GM10847 (cell line): ENCODE results near the gene CFAP61.

Experiments used
- POLR2A ChIP-seq: IDR thresholded peaks from 2 replicates; pipeline ENCODE4 v1.6.1; 2011; ENCODE audit not compliant: insufficient read length; ENCODE audit errors: extremely low read depth

The CFAP61 gene

DNA sequence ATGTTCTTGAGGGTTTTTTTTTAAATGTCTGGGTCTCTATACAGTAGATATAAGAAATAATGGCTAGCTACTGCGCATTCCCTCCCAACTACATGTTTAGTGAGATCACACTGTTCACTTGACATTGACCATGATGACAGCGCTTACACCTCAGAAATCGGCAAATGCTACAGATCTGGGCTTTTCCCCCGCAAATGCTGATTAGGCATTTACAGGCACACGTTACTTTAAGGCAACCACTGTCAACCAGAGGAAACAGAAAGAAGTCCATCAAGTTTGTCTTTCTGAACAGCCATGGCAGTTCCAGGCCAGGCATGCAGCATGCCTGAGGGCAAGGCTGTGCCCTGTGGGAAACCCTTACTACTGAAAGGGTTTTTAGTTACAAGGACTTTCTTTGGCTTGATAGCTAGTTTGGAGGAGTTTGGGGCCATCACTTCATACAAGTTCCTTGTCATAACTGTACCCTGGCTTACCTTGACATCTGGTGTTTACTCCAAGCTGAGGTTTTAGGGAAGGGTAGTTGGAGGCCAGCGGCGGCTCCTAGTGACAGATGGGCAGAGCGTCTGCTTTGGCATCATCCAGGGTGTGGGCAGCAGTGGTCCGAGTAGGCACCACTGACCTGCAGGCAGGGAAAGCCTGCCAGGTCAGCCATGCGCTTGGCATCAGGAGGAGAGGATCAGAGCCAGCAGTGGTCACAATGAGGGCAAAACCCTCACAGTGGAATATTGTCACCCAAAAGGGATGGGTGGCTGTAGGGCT is 43.0 kb downstream of the CFAP61 start:
- TF ChIP-seq POLR2A: no peak

DNA sequence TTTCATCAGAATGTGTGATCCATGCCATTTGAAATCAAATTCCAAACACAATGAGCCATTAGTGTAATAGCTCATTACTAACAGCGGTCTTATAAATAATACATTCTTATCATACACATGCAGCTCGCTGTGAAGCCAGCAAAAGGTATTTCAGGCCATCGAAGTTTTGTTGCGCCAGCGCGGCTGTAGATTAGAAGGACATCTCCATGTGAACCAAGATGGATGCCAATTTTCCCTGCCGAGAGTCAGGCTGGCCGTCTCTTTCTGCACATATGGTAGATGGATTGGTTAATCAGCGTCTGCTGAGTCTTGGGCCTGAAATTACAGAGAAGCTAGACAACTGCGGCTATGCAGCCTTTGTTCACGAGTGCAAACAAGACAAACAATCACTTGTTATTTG is 44.1 kb downstream of the CFAP61 start:
- TF ChIP-seq POLR2A: no peak

DNA sequence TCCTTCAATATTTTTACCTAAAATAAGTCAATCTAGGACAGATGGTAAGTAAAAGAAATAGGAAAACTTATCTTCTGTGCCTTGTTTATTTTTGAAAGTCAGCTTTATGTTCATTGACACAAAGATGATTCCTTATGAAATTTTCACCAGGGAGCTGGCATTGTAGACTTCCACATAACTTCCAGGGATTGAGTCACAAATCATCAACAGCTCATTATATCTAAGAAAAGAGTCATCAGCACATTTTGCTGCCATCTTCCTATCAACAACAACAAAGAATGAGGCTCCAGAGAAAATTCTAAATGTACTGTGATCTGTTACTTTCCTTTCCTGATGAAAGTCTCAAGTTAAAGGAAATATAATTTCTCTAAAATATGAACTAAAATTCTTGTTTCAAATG is 48.5 kb downstream of the CFAP61 start:
- no peak for TF ChIP-seq POLR2A

DNA sequence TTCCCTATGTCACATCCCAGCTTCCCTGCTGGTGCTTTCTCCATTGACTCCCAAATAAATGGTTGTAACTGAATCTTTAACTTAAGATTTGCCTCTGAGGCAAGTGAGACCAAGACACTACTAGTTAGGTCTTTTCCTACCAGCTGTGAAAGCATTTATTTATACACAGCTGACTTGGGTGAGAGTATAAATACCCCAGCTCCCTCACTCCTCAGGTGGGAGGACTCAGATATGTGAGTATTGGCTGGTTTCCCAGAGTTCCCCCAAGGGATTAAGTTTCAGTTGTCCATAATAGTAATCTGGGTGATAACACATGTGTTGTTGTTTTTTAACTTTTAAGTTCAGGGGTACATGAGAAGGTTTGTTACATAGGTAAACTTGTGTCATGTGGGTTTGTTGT is 49.8 kb downstream of the CFAP61 start:
- TF ChIP-seq POLR2A: no peak

DNA sequence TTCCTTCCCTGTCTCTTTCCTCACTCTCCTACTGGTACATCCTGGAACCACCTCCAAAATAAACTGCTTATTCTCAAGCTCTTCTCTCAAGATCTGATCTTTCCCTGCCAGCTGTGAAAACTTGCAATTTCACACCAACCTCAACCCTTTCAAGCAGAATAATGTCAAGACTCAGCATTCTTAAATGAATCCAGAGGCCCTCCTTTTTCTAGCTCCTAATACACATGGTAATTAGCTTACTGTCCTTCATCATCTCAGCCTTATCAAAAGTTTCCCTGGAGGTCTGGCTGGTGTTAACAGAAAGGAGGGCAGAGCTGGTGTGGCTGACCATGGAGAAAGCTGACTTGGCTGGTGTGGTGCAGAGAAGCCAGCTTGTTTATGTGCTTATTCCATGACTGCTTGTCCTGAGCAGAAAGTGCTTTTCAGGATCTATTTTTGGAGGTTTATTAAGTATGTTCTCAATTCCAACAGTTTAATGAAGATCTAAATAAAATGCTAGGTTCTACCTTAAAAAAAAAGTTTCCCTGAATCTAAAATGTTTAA is 50.5 kb downstream of the CFAP61 start:
- TF ChIP-seq POLR2A: no peak

DNA sequence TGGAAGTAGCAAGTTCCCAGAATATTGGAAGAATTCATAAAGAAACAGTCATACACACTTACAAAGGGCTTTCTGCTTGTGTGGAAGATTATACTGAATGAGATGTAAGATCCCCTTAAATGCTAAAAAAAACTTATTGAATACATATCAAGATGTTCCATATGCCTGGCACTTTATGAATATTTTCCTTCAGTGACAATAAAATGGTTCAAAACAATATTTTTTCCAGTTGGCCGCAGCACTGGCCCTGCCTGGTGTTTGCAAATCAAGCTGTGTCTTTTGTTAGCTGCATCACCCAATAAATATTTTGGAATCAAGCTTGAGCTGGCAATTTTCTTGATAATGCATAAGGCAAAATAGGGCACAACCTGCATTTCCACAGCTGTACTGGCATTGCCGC is 51.2 kb downstream of the CFAP61 start:
- TF ChIP-seq POLR2A: no peak

DNA sequence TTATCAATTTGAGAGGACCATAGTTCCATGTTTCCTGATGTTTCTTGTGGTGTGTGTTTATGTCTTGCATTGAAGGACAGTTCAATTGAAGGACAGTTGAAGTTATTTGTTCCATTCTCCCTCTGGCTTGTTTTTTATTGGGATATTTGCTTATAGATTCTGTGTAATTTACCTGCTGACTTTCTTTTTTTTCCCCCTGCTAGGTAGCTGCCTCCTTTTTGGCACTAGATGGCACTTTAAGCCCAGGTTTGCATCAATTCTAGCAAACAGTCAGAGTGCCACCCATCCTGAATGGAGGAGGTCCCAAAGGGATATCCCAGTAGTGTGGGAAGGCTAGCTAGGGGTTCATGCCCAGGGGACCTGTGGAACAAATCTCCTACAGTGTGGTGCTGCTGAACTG is 78.1 kb downstream of the CFAP61 start:
- TF ChIP-seq POLR2A: no peak

DNA sequence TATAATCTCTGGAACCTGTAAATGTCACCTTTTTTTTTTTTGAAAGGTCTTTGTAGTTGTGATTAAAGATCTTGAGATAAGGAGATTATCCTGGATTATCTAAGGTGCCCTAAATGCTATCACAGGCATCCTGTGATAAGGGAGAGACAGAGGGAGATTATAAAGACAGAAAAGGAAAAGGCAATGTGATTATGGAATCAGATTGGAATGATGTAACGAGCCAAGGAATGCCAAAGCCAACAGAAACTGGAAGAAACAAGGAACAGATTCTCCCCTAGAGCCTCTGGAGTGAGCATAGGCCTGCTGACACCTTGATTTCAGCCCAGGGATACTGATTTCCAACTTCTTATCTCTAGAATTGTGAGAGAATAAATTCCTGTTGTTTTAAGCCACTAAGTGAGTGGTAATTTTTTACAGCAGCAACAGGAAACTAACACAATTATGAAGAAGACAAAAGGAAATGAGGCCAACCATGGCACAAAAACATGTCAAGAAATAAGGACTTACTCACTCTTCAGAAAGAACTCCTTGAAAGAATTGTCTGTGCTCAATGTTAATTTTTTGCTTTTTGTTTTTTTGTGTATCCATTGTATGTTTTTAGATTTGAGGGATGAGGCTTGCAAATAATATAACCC is 82.7 kb downstream of the CFAP61 start:
- TF ChIP-seq POLR2A: no peak

DNA sequence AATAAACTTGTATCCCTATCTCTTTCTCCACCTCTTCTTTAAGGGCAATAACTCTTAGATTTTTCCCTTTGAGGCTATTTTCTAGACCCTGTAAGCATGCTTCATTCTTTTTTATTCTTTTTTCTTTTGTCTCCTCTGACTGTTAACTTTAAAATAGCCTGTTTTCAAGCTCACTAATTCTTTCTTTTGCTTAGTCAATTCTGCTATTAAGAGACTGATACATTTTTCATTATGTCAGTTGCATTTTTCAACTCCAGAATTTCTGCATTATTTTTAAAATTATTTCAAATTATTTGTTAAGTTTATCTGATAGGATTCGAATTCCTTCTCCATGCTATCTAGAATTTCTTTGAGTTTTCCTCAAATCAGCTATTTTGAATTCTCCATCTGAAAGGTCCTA is 84.0 kb downstream of the CFAP61 start:
- TF ChIP-seq POLR2A: no peak

DNA sequence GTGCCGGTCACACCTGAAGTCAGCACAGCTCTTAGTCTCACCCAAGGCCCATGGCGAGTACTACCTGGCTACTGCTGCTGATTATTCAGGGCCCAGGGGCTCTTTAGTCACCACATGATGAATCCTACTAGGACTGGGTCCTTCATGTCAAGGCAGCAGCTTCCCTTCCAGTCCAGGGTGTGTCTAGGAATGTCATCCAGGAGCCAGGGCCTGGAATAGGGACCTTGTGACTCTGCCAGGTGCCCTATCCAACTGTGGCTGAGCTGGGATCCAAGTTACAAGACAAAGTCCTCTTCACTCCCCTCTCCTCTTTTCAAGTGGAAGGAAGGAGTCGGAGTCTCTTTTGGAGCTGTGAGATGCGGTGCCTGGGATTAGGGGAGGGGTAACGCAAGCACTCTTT is 85.5 kb downstream of the CFAP61 start:
- TF ChIP-seq POLR2A: no peak

DNA sequence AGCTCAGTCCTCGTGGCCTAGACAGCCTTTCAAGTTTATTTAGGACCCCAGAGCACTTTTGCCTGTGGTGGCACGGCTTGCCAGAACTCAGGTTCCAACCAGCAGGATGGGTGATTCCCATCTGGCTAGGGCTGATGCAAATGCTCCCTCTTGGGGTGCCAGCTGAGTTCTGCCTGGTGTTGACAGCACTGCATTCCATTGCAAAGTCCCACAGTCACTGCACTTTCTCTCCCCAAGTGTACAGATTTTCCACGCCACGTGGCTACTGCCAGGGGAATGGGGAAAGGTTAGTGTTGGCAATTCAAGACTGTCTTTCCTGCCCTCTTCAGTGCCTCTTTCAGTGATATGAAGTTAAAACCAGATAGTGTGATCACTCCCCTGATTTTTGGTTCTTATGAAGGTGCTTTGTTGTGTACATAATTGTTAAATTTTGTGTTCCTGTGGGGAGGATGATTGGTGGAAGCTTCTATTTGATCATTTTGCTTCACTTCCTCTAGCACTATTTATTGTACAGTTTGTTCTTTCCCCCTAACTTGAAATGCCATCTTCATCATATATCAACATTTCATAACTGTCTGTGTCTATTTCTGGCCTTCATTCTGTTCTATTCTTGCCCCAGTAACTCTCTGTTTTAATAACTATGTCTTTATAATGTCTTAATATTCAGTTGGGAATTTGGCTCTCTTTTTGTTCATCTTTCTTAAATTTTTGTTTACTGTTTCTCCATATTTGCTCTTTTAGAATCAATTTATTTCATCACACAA is 86.2 kb downstream of the CFAP61 start:
- no peak for TF ChIP-seq POLR2A

DNA sequence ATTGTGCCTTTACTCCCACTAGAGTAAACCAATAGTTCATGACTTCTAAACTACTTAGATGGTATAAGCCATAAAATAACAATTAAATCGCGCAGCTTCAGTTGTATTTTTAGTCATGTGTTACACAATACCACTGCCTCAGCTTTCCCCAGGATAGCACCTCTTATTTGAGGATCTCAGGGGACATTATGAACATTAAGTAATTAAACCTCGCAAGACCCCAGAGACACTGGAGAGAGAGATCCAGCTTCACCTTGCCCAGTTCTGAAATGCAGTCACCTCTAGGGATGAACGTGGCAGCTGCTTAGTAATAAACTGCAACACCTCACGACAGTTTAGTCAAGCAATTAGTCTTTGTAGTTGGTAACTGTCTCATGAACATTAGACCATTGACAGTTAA is 87.1 kb downstream of the CFAP61 start:
- TF ChIP-seq POLR2A: no peak

DNA sequence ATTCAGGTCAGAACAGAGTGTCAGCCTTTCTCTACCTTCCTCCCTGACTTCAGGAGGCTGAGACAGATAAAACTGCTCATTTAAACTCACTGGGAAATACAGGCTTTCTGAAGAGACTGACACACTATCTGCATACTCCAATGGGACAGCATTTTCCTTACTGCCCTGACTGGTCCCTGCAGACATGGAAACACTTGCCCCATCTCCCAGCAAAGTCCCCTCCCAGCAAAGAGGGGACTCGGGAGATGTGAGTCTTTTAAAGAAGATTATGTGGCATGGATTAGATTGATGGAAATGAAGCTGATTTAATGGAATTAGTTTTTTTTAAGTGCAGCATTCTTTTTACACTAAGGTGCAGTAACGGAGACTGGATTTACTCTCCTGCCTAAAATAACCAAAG is 90.8 kb downstream of the CFAP61 start:
- TF ChIP-seq POLR2A: no peak

DNA sequence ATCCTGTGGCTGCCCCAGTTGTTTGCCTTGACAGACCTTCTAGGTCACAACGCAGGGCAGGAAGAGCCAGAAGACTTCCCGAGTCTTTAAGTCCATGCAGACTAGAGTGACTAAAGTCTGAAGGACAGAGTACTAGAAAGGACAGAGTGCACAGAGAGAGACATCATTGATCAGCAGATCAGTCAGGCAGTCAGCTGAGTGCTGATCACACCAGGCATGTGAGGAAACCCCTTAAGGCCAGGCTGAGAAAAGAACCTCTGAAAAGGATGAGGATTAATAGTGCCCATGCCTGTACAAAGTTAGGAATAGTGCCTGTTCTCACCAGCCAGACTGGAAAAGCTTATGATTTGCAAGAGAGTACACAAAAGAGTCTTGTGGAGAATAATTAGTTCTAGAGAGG is 91.3 kb downstream of the CFAP61 start:
- no peak for TF ChIP-seq POLR2A

DNA sequence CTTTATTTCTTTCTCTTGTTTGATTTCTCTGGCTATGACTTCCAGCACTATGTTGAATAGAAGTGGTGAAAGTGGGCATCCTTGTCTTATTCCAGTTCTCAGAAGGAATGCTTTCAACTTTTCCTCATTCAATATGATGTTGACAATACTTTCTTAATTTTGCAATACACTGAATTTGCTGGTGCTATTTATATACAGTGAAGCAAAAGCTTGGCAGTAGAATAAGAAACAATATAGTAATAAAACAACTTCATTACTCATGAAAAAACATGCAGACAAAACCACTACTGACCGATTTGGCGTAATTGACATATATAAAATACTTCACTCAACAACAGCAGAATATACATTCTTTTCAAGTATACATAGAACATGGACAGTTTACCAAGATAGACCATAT is 96.4 kb downstream of the CFAP61 start:
- TF ChIP-seq POLR2A: no peak

DNA sequence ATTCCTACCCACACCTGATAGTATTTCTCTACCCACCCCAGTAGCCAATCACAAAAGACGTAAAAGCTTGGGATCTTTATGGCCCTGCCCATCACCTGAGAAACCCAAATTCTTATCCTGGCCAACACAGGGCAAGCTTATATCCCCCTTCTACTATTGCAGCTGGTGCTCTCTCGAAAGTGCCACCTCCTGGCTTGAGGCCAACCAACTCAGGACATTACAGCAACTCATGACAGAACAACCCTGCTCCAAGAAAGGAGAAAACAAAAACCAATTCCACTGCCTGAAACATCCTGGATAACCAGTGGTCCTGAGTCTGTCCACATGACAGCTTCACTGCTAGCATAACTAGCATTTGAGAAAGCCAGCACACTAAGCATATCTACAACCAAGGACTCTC is 97.9 kb downstream of the CFAP61 start:
- no peak for TF ChIP-seq POLR2A
